ENCODE data around the gene PI4KA.

The PI4KA gene

GRCh38 chr22:20794650-20795413 lies 63.8 kb downstream of the PI4KA start:
- no peak overlapping the region for H3K4me3 ChIP-seq (ENCODE audit: low read depth, low read length)

- no peak overlapping the region for H3K4me3 ChIP-seq (ENCODE audit: low read depth, low read length)
Measured at GRCh38 chr22:20793748-20794649, 64.6 kb downstream of the PI4KA start.

GRCh38 chr22:20792966-20793728 lies 65.5 kb downstream of the PI4KA start:
- H3K4me3 ChIP-seq (ENCODE audit: low read depth, low read length) = no peak overlapping the region

- H3K4me3 ChIP-seq (ENCODE audit: low read depth, low read length) = no peak overlapping the region
Measured at GRCh38 chr22:20792221-20792965, 66.2 kb downstream of the PI4KA start.

GRCh38 chr22:20788627-20789344 lies 69.8 kb downstream of the PI4KA start:
- H3K4me3 ChIP-seq (ENCODE audit: low read depth, low read length) = no peak overlapping the region

GRCh38 chr22:20787746-20788626 lies 70.6 kb downstream of the PI4KA start:
- no peak overlapping the region for H3K4me3 ChIP-seq (ENCODE audit: low read depth, low read length)

- H3K4me3 ChIP-seq (ENCODE audit: low read depth, low read length) = no peak overlapping the region
Measured at GRCh38 chr22:20787223-20787622, 71.4 kb downstream of the PI4KA start.

GRCh38 chr22:20786536-20786979 lies 72.1 kb downstream of the PI4KA start:
- H3K4me3 ChIP-seq (ENCODE audit: low read depth, low read length) = no peak overlapping the region

GRCh38 chr22:20786048-20786447 lies 72.6 kb downstream of the PI4KA start:
- H3K4me3 ChIP-seq (ENCODE audit: low read depth, low read length) = no peak overlapping the region

- no peak overlapping the region for H3K4me3 ChIP-seq (ENCODE audit: low read depth, low read length)
Measured at GRCh38 chr22:20785415-20785814, 73.2 kb downstream of the PI4KA start.

- no peak overlapping the region for H3K4me3 ChIP-seq (ENCODE audit: low read depth, low read length)
Measured at GRCh38 chr22:20783844-20784723, 74.5 kb downstream of the PI4KA start.

GRCh38 chr22:20783300-20783673 lies 75.3 kb downstream of the PI4KA start:
- H3K4me3 ChIP-seq (ENCODE audit: low read depth, low read length) = no peak overlapping the region

- H3K4me3 ChIP-seq (ENCODE audit: low read depth, low read length) = no peak overlapping the region
Measured at GRCh38 chr22:20782596-20783299, 75.9 kb downstream of the PI4KA start.

- no peak overlapping the region for H3K4me3 ChIP-seq (ENCODE audit: low read depth, low read length)
Measured at GRCh38 chr22:20782083-20782482, 76.5 kb downstream of the PI4KA start.

GRCh38 chr22:20781272-20781990 lies 77.2 kb downstream of the PI4KA start:
- no peak overlapping the region for H3K4me3 ChIP-seq (ENCODE audit: low read depth, low read length)

GRCh38 chr22:20779818-20780158 lies 78.8 kb downstream of the PI4KA start:
- H3K4me3 ChIP-seq (ENCODE audit: low read depth, low read length) = no peak overlapping the region

Data from iPS-11a (cell line).